SJSA1 (cell line): Measurements from ENCODE around the gene FOXA1. TPM values are rescaled to one million over a fixed set of nuclear protein-coding genes. Genes with fewer than 3 reads are reported as not detected.
"Not testable (repeated sequence)": the region's sequence is repeated elsewhere in the genome, so short reads cannot be mapped to it uniquely, and the experiment has no call there.

ENCODE experiments used
- DNase-seq, 2 experiments: peaks; one replicate each; pipeline ENCODE4 v3.0.0-alpha.2; 2015 to 2020; ENCODE audit warnings: low spot score in 2 of 2, low read depth in 1 of 2
- H3K27ac ChIP-seq: fragments of 250-450 bp; sonication (Bioruptor Pico); 2 replicates; pipeline ENCODE4 v1.5.1; 2020; ENCODE audit warnings: mild to moderate bottlenecking, moderate library complexity
- H3K27me3 ChIP-seq: fragments of 250-450 bp; sonication (Bioruptor Pico); replicated peaks from 2 replicates; pipeline ENCODE4 v1.5.1; 2020; ENCODE audit warnings: mild to moderate bottlenecking, moderate library complexity
- H3K36me3 ChIP-seq: fragments of 250-450 bp; sonication (Bioruptor Pico); 2 replicates; pipeline ENCODE4 v1.5.1; 2020; ENCODE audit warnings: mild to moderate bottlenecking
- H3K4me1 ChIP-seq: fragments of 250-450 bp; sonication (Bioruptor Pico); replicated peaks from 2 replicates; pipeline ENCODE4 v1.6.1; 2021; ENCODE audit warnings: mild to moderate bottlenecking
- H3K4me3 ChIP-seq: fragments of 250-450 bp; sonication (Bioruptor Pico); 2 replicates; pipeline ENCODE4 v1.5.1; 2020; ENCODE audit warnings: mild to moderate bottlenecking
- H3K9me3 ChIP-seq: fragments of 250-450 bp; sonication (Bioruptor Pico); replicated peaks from 2 replicates; pipeline ENCODE4 v1.5.1; 2020; ENCODE audit warnings: mild to moderate bottlenecking
- total RNA-seq: library from RNA; depleted of rRNA; stranded (reverse); fragments of >200 nt; shearing (Covaris generic); gene quantifications from 2 replicates; pipeline ENCODE4 v1.2.3, GENCODE V29; 2014

FOXA1 gene
- total RNA-seq, 1 experiment from 2014 or later: 0.87 TPM

DNA sequence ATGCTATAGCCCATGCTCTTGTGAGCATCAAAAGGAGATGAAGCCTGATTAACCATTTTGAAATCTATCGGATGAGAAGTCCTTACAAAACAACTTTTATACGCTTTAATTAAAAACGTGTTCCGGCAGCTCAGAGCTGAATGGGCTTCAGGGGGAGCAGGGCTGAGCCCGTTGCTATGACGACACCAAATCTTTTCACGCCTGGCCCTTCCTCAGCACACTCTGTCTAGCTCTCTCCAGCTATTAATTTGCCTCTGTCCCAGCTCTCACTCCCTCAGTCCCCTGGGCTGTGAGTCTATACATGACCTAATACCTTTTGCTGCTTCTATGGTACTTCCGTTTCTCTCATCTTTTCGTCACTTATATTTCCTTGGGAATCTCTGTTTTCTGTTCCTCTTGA is 15.8 kb downstream of the FOXA1 start:
- H3K9me3 ChIP-seq: no peaks in the 10 kb centered on the region
- peaks cover 10% of the 10 kb centered on the region; the same call in 1 of the 2 replicates for H3K4me1 ChIP-seq
- H3K36me3 ChIP-seq: no peaks in the 10 kb centered on the region
- H3K4me3 ChIP-seq: no peak overlapping the region
- no peak overlapping the region for H3K27ac ChIP-seq
- DNase-seq: no peak
- no peaks in the 10 kb centered on the region for H3K27me3 ChIP-seq

GRCh38 chr14:37573356-37573755 is 21.7 kb downstream of the FOXA1 start:
- H3K9me3 ChIP-seq: no peaks in the 10 kb centered on the region
- no peaks in the 10 kb centered on the region for H3K4me1 ChIP-seq
- no peaks in the 10 kb centered on the region for H3K36me3 ChIP-seq
- no peak for DNase-seq
- no peak overlapping the region for H3K4me3 ChIP-seq
- no peak overlapping the region for H3K27ac ChIP-seq
- H3K27me3 ChIP-seq: no peaks in the 10 kb centered on the region

GRCh38 chr14:37571391-37571790 is 23.7 kb downstream of the FOXA1 start:
- no peak for DNase-seq
- no peaks in the 10 kb centered on the region for H3K36me3 ChIP-seq
- H3K9me3 ChIP-seq: no peaks in the 10 kb centered on the region
- H3K4me1 ChIP-seq: no peaks in the 10 kb centered on the region
- H3K27ac ChIP-seq: no peak overlapping the region
- no peaks in the 10 kb centered on the region for H3K27me3 ChIP-seq
- no peak overlapping the region for H3K4me3 ChIP-seq

GRCh38 chr14:37569729-37570128 is 25.3 kb downstream of the FOXA1 start:
- H3K27ac ChIP-seq: no peak overlapping the region
- no peaks in the 10 kb centered on the region for H3K36me3 ChIP-seq
- H3K4me3 ChIP-seq: no peak overlapping the region
- no peaks in the 10 kb centered on the region for H3K27me3 ChIP-seq
- no peak for DNase-seq
- no peaks in the 10 kb centered on the region for H3K9me3 ChIP-seq
- no peaks in the 10 kb centered on the region for H3K4me1 ChIP-seq

- H3K4me1 ChIP-seq: no peaks in the 10 kb centered on the region
- H3K36me3 ChIP-seq: no peaks in the 10 kb centered on the region
- no peaks in the 10 kb centered on the region for H3K27me3 ChIP-seq
- H3K27ac ChIP-seq: no peak overlapping the region
- H3K9me3 ChIP-seq: no peaks in the 10 kb centered on the region
- H3K4me3 ChIP-seq: no peak overlapping the region
- no peak for DNase-seq
Observed at GRCh38 chr14:37566811-37567371, 28.2 kb downstream of the FOXA1 start.

DNA sequence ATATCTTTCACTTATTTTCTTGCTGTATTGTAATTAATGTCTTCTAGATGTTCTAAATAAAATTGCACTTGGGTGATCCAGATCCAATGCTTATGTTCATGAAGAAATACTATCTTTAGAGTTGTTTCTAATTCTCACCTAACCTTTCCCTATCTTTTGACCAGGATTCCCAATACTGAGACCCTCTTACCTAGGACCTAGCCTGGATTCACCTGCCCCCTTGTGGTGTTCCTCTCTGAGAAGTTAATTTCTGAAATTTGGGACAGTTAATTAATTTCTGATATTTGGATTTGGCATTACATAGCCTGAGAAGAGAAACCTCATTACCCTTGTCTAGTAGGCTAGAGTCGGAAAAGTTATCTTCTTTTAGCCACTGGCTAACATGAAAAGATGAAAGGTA is 29.5 kb downstream of the FOXA1 start:
- H3K27ac ChIP-seq: no peak overlapping the region

DNA sequence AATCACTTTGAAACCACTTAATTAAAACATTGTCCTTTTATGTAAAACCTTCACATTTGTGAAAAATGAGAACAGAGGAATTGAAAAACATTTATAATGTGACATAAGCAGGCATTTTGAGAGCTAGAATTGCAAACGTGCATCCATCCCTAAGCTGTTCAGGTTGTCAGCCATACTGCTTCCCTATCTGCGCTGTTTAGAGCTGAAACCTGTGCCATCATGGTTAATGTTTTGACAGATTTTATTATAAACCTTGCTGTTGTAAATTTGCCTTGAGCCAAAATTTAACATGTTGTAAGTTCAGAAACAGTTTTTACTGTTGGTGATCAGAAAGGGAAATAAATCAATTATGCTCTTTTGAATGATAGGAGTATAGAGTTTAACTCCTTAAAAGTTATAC is 31.9 kb downstream of the FOXA1 start:
- H3K9me3 ChIP-seq: no peaks in the 10 kb centered on the region
- no peaks in the 10 kb centered on the region for H3K27me3 ChIP-seq
- no peaks in the 10 kb centered on the region for H3K36me3 ChIP-seq
- no peak for DNase-seq
- H3K4me1 ChIP-seq: no peaks in the 10 kb centered on the region
- H3K27ac ChIP-seq: no peak overlapping the region
- no peak overlapping the region for H3K4me3 ChIP-seq

More for the DNA sequence above, 29.5 kb downstream of the FOXA1 start:
- Histone ChIP-seq H3K4me3 (no peak overlapping the region), H3K36me3 (no peaks in the 10 kb centered on the region), H3K9me3 (no peaks in the 10 kb centered on the region), H3K4me1 (no peaks in the 10 kb centered on the region), H3K27me3 (no peaks in the 10 kb centered on the region)
- DNase-seq: no peak

DNA sequence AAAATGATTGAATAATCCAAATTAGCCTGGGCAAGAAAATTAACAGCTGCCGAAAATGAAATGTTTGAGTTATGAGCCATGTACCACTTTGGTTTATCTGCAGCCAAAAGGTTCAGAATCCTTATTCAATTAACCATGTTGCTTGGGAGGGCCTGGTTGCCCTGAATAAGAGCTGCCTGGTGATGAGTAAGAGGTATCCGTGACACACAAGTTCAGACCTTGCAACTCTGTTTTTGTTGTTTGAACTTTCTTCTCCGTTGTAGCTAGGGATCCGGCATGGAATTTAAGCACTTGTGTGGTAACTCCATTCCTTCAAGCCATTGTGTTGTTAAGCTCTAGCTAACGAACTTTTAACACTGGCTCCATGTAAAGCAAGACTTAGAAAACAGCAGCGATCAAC is 35.7 kb downstream of the FOXA1 start:
- no peak for DNase-seq

GRCh38 chr14:37558740-37559139 is 36.3 kb downstream of the FOXA1 start:
- Histone ChIP-seq H3K4me3 (no peak overlapping the region), H3K9me3 (no peaks in the 10 kb centered on the region), H3K4me1 (no peaks in the 10 kb centered on the region), H3K27ac (no peak overlapping the region), H3K36me3 (no peaks in the 10 kb centered on the region), H3K27me3 (no peaks in the 10 kb centered on the region)
- DNase-seq: no peak

More for the DNA sequence above, 35.7 kb downstream of the FOXA1 start:
- Histone ChIP-seq H3K36me3 (no peaks in the 10 kb centered on the region), H3K27ac (no peak overlapping the region), H3K9me3 (no peaks in the 10 kb centered on the region), H3K4me3 (no peak overlapping the region), H3K27me3 (no peaks in the 10 kb centered on the region), H3K4me1 (no peaks in the 10 kb centered on the region)

DNA sequence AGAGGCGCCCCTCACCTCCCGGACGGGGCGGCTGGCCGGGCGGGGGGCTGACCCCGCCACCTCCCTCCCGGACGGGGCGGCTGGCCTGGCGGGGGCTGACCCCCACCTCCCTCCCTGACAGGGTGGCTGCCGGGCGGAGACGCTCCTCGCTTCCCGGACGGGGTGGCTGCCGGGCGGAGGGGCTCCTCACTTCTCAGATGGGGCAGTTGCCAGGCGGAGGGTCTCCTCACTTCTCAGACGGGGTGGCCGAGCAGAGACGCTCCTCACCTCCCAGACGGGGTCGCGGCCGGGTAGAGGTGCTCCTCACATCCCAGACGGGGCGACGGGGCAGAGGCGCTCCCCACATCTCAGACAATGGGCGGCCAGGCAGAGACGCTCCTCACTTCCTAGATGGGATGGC is 39.5 kb downstream of the FOXA1 start:
- not testable (repeated sequence) for H3K4me1 ChIP-seq, H3K4me3 ChIP-seq, H3K36me3 ChIP-seq, DNase-seq, H3K27me3 ChIP-seq, H3K27ac ChIP-seq, H3K9me3 ChIP-seq

DNA sequence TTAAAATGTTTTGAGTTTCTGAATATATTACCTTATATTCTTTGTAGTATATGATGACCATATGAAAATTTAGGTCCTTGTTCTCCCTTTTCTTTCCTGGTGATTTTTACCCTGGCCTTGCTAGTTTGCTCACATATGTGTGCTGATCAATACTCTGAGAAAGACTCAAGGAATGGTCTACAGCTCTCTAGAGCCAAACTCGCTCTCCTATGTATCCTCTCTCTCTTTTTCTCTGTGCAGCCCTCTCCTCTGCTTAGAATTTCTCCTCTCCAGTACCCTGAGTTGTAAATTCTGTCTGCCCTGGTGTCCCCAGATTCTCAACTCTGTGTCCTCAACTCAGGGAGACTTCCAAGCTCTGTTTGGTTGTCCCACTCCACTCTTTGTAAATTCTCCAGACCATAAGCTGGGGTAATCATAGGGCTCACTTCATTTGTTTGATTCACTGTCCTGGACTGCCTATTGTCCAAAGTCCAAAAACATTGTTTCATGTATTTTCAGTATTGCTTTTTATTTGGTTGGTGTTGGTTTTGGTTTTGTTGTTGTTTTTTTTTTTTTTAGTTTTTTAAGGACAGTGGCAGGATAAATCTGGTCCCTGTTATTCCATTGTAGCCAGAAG is 41.0 kb downstream of the FOXA1 start:
- Histone ChIP-seq H3K4me3 (no peak overlapping the region), H3K4me1 (no peaks in the 10 kb centered on the region), H3K9me3 (no peaks in the 10 kb centered on the region), H3K27me3 (no peaks in the 10 kb centered on the region), H3K27ac (no peak overlapping the region), H3K36me3 (no peaks in the 10 kb centered on the region)
- no peak for DNase-seq

- Histone ChIP-seq H3K36me3 (no peaks in the 10 kb centered on the region), H3K4me3 (no peak overlapping the region), H3K9me3 (no peaks in the 10 kb centered on the region), H3K27me3 (no peaks in the 10 kb centered on the region), H3K27ac (no peak overlapping the region), H3K4me1 (no peaks in the 10 kb centered on the region)
- no peak for DNase-seq
Observed at GRCh38 chr14:37551119-37551518, 43.9 kb downstream of the FOXA1 start.

- Histone ChIP-seq H3K27ac (no peak overlapping the region), H3K36me3 (no peaks in the 10 kb centered on the region), H3K27me3 (no peaks in the 10 kb centered on the region), H3K9me3 (no peaks in the 10 kb centered on the region), H3K4me1 (no peaks in the 10 kb centered on the region), H3K4me3 (no peak overlapping the region)
- no peak for DNase-seq
Observed at GRCh38 chr14:37550511-37550910, 44.5 kb downstream of the FOXA1 start.

GRCh38 chr14:37546621-37547447 is 48.2 kb downstream of the FOXA1 start:
- no peak for DNase-seq
- no peak overlapping the region for H3K4me3 ChIP-seq
- no peaks in the 10 kb centered on the region for H3K36me3 ChIP-seq
- no peaks in the 10 kb centered on the region for H3K4me1 ChIP-seq
- 0 out of 2 replicates have a peak, but pooled peaks cover 3% of the 10 kb centered on the region for H3K27me3 ChIP-seq
- H3K27ac ChIP-seq: no peak overlapping the region
- no peaks in the 10 kb centered on the region for H3K9me3 ChIP-seq
